GM23248 (cell line): Measurements from ENCODE around the gene BCAR1. TPM values are rescaled to one million over a fixed set of nuclear protein-coding genes. Genes with fewer than 3 reads are reported as not detected.

Experiments
- DNase-seq: peaks from one replicate; pipeline ENCODE4 v3.0.0-alpha.2; 2015
- H2AFZ ChIP-seq: fragments of 200-600 bp; sonication (generic); 2 replicates; pipeline ENCODE4 v1.6.1; 2016; ENCODE audit warnings: antibody characterized with exemption
- H3F3A ChIP-seq: fragments of 200-600 bp; sonication (generic); 2 replicates; pipeline ENCODE4 v1.6.1; 2016; ENCODE audit warnings: mild to moderate bottlenecking, antibody characterized with exemption, mixed run types; ENCODE audit not compliant: insufficient read depth
- H3K27ac ChIP-seq: fragments of 200-600 bp; sonication (generic); 2 replicates; pipeline ENCODE4 v1.5.1; 2016; ENCODE audit warnings: mild to moderate bottlenecking
- H3K27me3 ChIP-seq: fragments of 200-600 bp; sonication (generic); replicated peaks from 2 replicates; pipeline ENCODE4 v1.6.1; 2016; ENCODE audit warnings: mild to moderate bottlenecking; ENCODE audit not compliant: insufficient read depth
- H3K36me3 ChIP-seq: fragments of 200-600 bp; sonication (generic); 2 replicates; pipeline ENCODE4 v1.6.1; 2016; ENCODE audit warnings: low read depth, mild to moderate bottlenecking
- H3K4me1 ChIP-seq: fragments of 200-600 bp; sonication (generic); 2 replicates; pipeline ENCODE4 v1.6.1; 2016; ENCODE audit warnings: mild to moderate bottlenecking; ENCODE audit not compliant: insufficient read depth
- H3K4me2 ChIP-seq: fragments of 200-600 bp; sonication (generic); one replicate; pipeline ENCODE4 v1.6.1; 2016; ENCODE audit warnings: mild to moderate bottlenecking; ENCODE audit not compliant: unreplicated experiment
- H3K4me3 ChIP-seq: fragments of 200-600 bp; sonication (generic); 2 replicates; pipeline ENCODE4 v1.5.1; 2016; ENCODE audit warnings: mild to moderate bottlenecking
- H3K79me2 ChIP-seq: fragments of 200-600 bp; sonication (generic); 2 replicates; pipeline ENCODE4 v1.6.1; 2016; ENCODE audit warnings: mild to moderate bottlenecking; ENCODE audit not compliant: insufficient read depth
- H3K9ac ChIP-seq: fragments of 200-600 bp; sonication (generic); 2 replicates; pipeline ENCODE4 v1.6.1; 2016; ENCODE audit warnings: mild to moderate bottlenecking
- H3K9me2 ChIP-seq: fragments of 200-600 bp; sonication (generic); 2 replicates; pipeline ENCODE4 v1.6.1; 2016; ENCODE audit warnings: mixed run types, mild to moderate bottlenecking, moderate library complexity; ENCODE audit not compliant: insufficient read depth
- H3K9me3 ChIP-seq: fragments of 200-600 bp; sonication (generic); one replicate; pipeline ENCODE4 v1.6.1; 2017; ENCODE audit warnings: low read depth
- H4K20me1 ChIP-seq: fragments of 200-600 bp; sonication (generic); 2 replicates; pipeline ENCODE4 v1.6.0; 2016; ENCODE audit not compliant: insufficient read depth
- EZH2 ChIP-seq: fragments of 200-600 bp; sonication (generic); IDR thresholded peaks from 2 replicates; pipeline ENCODE4 v1.6.1; 2018; ENCODE audit warnings: antibody characterized with exemption, mild to moderate bottlenecking; ENCODE audit not compliant: insufficient read depth, poor library complexity, severe bottlenecking
- EZH2phosphoT487 ChIP-seq: fragments of 200-600 bp; sonication (generic); IDR thresholded peaks from 2 replicates; pipeline ENCODE4 v1.6.1; 2018; ENCODE audit warnings: antibody characterized with exemption, moderate library complexity, mild to moderate bottlenecking, low read depth; ENCODE audit not compliant: insufficient read depth
- WGBS, 2 experiments: methylation state at CpG; one replicate each; pipeline ENCODE4 v1.1.6; 2015 to 2017; ENCODE audit warnings: low lambda C conversion rate in 2 of 2, low coverage in 1 of 2; ENCODE audit errors: missing lambda C conversion rate in 2 of 2; 5-methylcytosine and 5-hydroxymethylcytosine counted together
- in situ Hi-C: fragments of 300-500 bp; cut with MboI; formaldehyde crosslinking; loops from 2 replicates; pipeline ENCODE4 v1.15.0; 2020
- polyA plus RNA-seq: library from polyadenylated mRNA; unstranded; fragments of >200 nt; fragmentation: Nextera tagmentation; extraction: Ambion mirVana; gene quantifications from 2 replicates; pipeline ENCODE4 v1.2.1, GENCODE V29; 2016
- total RNA-seq: library from RNA; depleted of rRNA; stranded (reverse); fragments of >200 nt; shearing (Covaris generic); gene quantifications from 2 replicates; pipeline ENCODE4 v1.2.3, GENCODE V29; 2014

BCAR1 gene
- total and polyA plus RNA-seq, 2 experiments from 2014 or later, result 52.9 to 87.0 TPM

- peak overlapping the region; percentile 90 for H2AFZ ChIP-seq
- no peaks in the 10 kb centered on the region for H3K27me3 ChIP-seq
- WGBS, 2 experiments, result 9 to 11% methylated on average over 47 to 55 of the region's 62 CpGs
- peak overlapping the region; percentile 71; the same call in 1 of the 2 replicates for H3K27ac ChIP-seq
- in situ Hi-C loops, result no loop called here
- DNase-seq, result peak; percentile 85
- peak overlapping the region; percentile 76 for H3K4me3 ChIP-seq
- no peaks in the 10 kb centered on the region for H3K9me2 ChIP-seq
- peak overlapping the region; percentile 95 for H3K9ac ChIP-seq
- H3F3A ChIP-seq, result peaks cover 20% of the 10 kb centered on the region; the same call in 1 of the 2 replicates
- no peaks in the 10 kb centered on the region for H3K36me3 ChIP-seq
- H3K4me1 ChIP-seq, result peaks cover 28% of the 10 kb centered on the region
- H3K9me3 ChIP-seq, result no peaks in the 10 kb centered on the region
- peaks cover 45% of the 10 kb centered on the region for H3K79me2 ChIP-seq
- peak overlapping the region; percentile 86 for H3K4me2 ChIP-seq
- 0 out of 2 replicates have a peak, but pooled peaks cover 8% of the 10 kb centered on the region for H4K20me1 ChIP-seq
- TF ChIP-seq EZH2phosphoT487, result no peak
Observed at GRCh38 chr16:75265911-75266701, 14.7 kb upstream of the BCAR1 start.

- in situ Hi-C loops, result no loop called here
- 0 to 1% methylated on average over 40 to 52 of the region's 74 CpGs for WGBS, 2 experiments
- Histone ChIP-seq H3K4me1 (peaks cover 28% of the 10 kb centered on the region), H3K9me2 (no peaks in the 10 kb centered on the region), H3K9me3 (no peaks in the 10 kb centered on the region), H3K4me3 (peak overlapping the region; percentile 76), H4K20me1 (0 out of 2 replicates have a peak, but pooled peaks cover 8% of the 10 kb centered on the region), H3K27me3 (no peaks in the 10 kb centered on the region), H3F3A (peaks cover 20% of the 10 kb centered on the region; the same call in 1 of the 2 replicates), H3K79me2 (peaks cover 53% of the 10 kb centered on the region), H3K27ac (peak overlapping the region; percentile 71), H3K9ac (peak overlapping the region; percentile 95), H2AFZ (no peak overlapping the region; the same call in 1 of the 2 replicates), H3K36me3 (no peaks in the 10 kb centered on the region), H3K4me2 (peak overlapping the region; percentile 87)
- no peak for TF ChIP-seq EZH2phosphoT487
- TF ChIP-seq EZH2, result no peak
- DNase-seq, result peak; percentile 68
Observed at GRCh38 chr16:75264999-75265910, 13.8 kb upstream of the BCAR1 start.

- WGBS, 2 experiments, result 1 to 5% methylated on average over 14 of the region's 14 CpGs
- Histone ChIP-seq H3K27ac (peak overlapping the region; percentile 71), H3F3A (peaks cover 20% of the 10 kb centered on the region; the same call in 1 of the 2 replicates), H4K20me1 (0 out of 2 replicates have a peak, but pooled peaks cover 8% of the 10 kb centered on the region), H3K36me3 (no peaks in the 10 kb centered on the region), H3K9me2 (no peaks in the 10 kb centered on the region), H3K4me2 (peak overlapping the region; percentile 87), H3K27me3 (no peaks in the 10 kb centered on the region), H3K4me1 (peaks cover 28% of the 10 kb centered on the region), H3K79me2 (peaks cover 61% of the 10 kb centered on the region), H3K4me3 (peak overlapping the region; percentile 76), H3K9me3 (no peaks in the 10 kb centered on the region), H2AFZ (no peak overlapping the region), H3K9ac (peak overlapping the region; percentile 95)
- DNase-seq, result peak; percentile 69
- in situ Hi-C loops, result no loop called here
- TF ChIP-seq EZH2 (no peak), EZH2phosphoT487 (no peak)
Observed at GRCh38 chr16:75264457-75264998, 13.1 kb upstream of the BCAR1 start.

- Histone ChIP-seq H3K4me3 (peak overlapping the region; percentile 76), H3K9me2 (no peaks in the 10 kb centered on the region), H3K79me2 (peaks cover 66% of the 10 kb centered on the region), H3K9ac (peak overlapping the region; percentile 95), H3K4me1 (peaks cover 28% of the 10 kb centered on the region), H4K20me1 (peaks cover 11% of the 10 kb centered on the region; the same call in 1 of the 2 replicates), H3K4me2 (peak overlapping the region; percentile 87), H3K36me3 (no peaks in the 10 kb centered on the region), H3K9me3 (no peaks in the 10 kb centered on the region), H3F3A (peaks cover 20% of the 10 kb centered on the region; the same call in 1 of the 2 replicates), H3K27me3 (no peaks in the 10 kb centered on the region), H3K27ac (peak overlapping the region; percentile 71), H2AFZ (no peak overlapping the region)
- TF ChIP-seq EZH2, result no peak
- TF ChIP-seq EZH2phosphoT487, result no peak
- in situ Hi-C loops, result no loop called here
- DNase-seq, result peak; percentile 75
- WGBS, 2 experiments, result 2% methylated on average over 8 of the region's 8 CpGs
Observed at GRCh38 chr16:75263963-75264445, 12.6 kb upstream of the BCAR1 start.
